ENCODE data around the gene CELF4.

The CELF4 gene

GRCh38 chr18:37460604-37461003, 105.0 kb downstream of the CELF4 start:
- no peak for DNase-seq

GRCh38 chr18:37458697-37459096, 106.9 kb downstream of the CELF4 start:
- DNase-seq = no peak

DNA sequence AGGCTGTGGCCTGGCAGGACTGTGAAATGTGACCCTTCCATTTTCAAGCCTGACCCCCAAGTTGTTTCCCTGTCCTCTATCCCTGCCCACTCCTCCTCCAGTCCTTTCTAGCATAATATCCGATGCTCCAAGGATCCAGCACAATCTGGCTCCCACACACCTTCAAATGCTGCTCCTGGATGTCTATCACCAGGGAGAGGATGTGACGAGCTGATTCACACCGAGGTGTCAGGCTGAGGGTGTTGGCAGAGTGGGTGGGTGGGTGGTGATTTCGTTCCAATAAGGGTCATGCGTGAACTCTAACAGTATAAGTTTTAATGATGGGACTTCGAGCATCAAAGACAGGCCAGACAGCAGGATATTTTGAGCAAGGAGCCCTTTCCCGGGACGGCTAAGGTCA, 107.8 kb downstream of the CELF4 start:
- no peak for DNase-seq

- DNase-seq = no peak
Measured at GRCh38 chr18:37457341-37457740, 108.3 kb downstream of the CELF4 start.

- no peak for DNase-seq
Measured at GRCh38 chr18:37456873-37457272, 108.7 kb downstream of the CELF4 start.

DNA sequence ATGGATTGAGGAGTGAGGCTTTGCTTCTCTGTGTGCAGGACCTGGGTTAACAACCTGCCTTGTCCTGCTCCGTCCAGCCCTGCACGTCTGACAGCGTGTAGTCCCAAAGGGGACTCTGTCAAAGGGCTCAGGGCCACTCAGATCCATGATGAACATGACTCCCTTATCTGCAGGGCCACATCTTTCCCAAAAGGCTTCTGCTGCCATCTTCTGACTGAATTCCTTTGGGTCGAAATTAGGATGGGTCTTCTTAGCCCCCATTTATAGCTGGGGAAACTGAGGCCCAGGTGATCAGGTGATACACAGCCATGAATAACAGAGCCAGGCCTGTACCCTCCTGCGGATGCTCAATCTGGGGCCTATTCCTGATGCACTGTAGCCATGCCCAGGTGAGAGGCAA, 109.2 kb downstream of the CELF4 start:
- no peak for DNase-seq

DNA sequence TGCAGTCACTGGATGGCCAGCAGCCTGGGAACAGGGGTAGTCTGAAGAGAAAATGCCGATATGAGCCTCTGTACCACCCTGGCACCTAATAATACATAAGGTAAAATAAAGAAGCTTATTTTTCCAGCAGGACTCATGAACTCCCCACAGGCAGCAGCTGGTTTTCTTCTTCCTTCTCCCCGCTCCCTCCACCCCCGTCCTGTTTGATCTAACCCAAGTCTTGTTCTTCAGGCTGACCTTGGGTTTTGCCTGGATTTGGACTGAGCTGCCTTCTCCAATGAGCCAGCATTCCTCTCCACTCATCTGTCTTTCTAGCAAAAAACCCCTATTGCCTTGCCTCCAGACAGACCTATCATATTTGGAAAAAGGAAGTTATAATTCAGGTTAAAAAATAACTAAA, 111.8 kb downstream of the CELF4 start:
- no peak for DNase-seq

GRCh38 chr18:37452682-37453385, 112.8 kb downstream of the CELF4 start:
- DNase-seq = no peak

DNA sequence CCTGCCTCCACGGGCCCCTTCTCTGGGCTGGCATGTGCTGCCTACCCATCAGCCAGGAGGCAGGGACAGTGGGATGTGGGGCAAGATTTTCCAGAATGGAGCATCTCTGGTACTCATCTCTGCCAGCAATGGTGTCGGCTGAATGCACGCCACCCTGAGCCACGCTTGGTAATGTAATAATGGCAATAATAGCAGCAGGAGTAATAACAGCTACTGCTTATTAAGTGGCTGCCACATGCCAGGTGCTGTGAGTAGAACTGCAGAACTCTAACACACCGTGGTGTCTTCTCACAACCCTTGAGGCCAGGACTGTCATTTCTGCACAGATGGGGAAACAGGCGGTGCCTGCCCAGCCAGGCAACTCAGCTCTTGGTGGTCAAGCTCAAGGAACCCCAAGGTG, 113.6 kb downstream of the CELF4 start:
- no peak for DNase-seq

- no peak for DNase-seq
Measured at GRCh38 chr18:37451239-37451825, 114.3 kb downstream of the CELF4 start.

DNA sequence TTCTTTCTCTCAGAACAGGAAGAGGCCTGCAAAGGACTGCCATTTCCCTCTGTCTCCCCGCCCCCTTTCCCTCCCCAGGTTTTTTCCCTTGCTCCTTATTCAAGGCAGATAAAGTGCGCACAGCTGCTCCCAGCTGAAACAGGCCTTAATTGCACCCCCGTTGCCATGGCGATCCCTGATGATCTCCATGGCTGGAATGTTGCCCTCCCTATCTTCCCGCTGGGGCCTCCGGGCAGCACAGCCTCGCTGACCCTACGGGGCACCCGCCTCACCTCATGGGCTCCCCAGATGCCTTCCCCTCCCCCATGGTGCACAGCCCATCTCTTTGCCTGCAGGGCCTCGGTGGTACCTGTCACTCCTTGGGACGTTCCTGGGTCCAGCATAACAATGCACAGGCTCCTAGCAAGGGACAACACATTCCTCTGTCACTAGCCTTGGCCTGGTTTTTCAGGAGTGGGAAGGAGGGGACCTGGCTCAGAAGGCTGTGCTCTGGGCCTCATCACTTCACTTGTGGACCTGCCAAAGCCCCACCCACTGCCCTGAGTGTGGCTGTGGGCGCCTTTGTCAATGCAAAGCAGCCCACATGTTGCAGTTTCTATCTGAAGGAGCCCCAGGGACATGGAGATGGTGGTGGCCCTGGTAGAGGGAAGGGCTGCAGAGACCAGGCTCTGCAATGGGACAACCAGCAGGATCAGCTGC, 115.0 kb downstream of the CELF4 start:
- DNase-seq = no peak

DNA sequence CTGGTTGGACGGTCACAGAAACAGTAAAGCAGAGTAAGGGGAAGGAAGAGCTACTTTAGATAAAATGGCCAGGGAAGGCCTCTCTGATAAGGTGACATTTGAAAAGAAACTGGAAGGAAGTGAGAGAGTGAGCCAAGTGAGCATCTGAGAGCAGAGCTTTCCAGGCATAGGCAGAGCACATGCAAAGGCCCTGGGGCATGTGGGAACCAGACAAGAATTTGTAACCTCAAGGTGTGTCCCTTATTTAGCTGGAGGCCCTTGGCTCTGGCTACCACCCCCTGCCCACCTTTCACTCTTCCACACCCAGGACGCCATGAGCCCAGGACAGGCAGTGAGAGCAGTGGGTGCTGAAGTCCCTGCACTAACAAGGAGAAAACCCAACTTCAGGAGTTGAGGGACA, 116.0 kb downstream of the CELF4 start:
- no peak for DNase-seq

DNA sequence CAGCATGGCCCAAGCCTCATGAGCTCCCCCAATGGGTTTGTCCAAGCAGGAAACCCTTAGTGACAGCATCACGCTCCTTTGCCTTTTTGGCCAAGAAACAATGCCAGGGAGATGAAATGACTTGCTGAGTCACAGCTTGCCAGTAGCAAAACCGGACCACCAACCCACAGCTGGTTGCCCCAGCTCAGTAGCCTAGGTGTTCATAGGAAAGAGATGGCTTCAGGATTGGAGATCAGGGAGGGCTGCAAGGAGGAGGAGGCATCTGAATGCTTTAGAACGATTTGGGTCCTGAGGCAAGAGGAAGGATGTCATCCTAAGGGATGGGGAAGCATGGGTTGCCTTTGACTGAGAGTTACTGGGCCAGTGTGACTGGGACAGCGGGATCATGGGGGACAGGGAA, 116.7 kb downstream of the CELF4 start:
- no peak for DNase-seq

DNA sequence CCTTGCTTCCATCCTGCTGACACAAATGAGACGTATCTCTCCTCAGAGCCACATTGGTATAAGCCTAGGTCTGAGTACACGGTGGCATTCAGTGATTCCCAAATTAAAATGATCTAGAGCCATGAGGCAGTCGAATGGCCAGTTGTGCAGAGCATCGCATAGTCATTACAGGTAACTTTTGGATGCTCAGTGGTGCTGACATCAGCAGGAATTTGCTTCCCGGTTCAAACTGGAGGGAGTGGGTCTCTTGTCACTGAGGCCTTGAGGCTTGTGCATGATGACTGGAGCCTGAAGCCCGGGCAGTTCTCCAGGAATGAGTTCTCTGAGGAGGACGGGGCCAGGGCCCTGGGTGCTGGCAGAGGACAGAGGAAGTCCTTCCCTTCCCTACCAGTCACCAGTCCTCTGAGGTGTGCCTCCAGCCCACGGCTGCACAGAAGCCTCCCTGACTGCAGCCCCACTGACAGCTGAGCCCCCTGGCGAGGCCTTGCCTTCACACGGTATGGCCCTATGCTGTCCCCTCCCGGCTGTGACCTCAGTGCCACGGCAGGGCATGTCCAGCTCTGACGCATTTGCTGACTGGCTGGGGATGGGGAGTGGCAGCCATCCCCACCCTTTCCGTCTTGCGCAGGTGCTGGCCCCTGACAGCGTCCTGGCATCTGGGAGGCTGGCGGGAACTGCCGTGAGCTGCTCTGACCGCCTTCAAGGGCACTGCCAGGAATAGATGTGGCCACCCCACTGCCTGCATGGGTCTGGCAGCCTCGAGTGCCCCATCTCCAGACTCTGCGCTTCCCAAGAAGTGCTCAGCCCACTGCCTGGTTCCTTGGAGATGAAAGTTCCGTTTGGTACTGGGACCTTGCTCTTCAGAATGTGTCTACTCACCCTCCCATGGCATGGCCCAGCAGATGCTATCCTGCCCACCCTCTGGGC, 117.4 kb downstream of the CELF4 start:
- DNase-seq = no peak

DNA sequence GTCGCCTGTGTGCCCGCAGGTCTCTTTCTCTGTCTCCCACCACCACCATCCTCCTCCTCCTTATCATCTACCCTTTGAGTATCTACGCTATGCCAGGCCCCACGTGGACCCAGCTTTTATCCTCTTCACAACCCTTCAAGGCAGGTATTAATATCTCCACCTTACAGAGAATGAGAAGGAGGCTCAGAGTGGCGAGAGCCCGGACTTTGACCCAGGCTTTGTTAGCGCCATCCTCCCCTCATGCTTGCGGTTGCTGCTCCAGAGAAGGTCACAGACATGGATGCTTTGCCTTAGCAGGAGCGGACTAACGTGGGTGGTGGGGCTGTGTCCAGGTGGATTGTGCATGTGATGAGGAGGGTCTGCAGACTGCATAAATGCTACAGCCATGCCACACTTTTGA, 119.8 kb downstream of the CELF4 start:
- no peak for DNase-seq

GRCh38 chr18:37445368-37445767, 120.2 kb downstream of the CELF4 start:
- DNase-seq = no peak

- DNase-seq = no peak
Measured at GRCh38 chr18:37443325-37444055, 122.1 kb downstream of the CELF4 start.

GRCh38 chr18:37442477-37442876, 123.1 kb downstream of the CELF4 start:
- no peak for DNase-seq

- no peak for DNase-seq
Measured at GRCh38 chr18:37441821-37442220, 123.8 kb downstream of the CELF4 start.

- DNase-seq = no peak
Measured at GRCh38 chr18:37440206-37440605, 125.4 kb downstream of the CELF4 start.

DNA sequence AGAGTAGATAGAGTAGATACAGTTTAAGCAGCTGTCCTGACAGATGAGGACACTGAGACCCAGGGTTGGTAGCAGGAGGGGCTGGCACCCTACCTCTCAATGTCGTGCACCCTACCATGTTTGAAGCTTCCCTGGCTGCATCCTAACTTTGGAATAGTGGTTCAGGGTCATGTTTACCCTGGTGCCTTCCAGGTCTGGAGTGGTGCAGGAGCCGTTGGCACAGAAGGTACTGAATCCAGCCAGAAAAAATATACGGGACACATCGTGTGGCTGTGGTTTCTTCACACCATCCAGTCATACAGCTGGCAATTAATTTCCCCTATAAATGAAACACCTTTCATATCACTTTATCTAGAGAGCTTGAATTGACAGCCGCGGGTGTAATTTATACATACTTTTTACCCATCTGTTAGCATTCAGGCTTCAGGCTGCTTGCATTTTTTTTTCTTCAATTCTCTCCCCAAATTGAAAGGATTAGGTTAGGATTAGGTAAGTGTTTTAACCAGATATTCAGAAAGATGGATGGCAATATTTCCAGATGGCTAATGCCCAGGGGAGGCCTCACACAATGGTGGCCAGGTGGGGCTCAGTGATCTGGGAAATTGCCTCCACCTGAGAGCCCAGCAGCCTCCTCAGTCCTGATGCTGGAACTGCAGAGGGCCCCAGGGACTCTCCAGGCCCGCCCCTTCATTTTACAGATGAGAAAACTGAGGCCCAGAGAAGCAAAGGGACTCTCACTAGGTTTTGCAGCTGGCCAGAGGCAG, 127.0 kb downstream of the CELF4 start:
- no peak for DNase-seq

GRCh38 chr18:37435996-37436395, 129.6 kb downstream of the CELF4 start:
- no peak for DNase-seq

Data from CD4-positive, alpha-beta T cell treated with Interleukin-10 for 1 hour (primary cell).